ENCODE measurements around the gene UGT2B17. TPM values are rescaled to one million over a fixed set of nuclear protein-coding genes. Genes with fewer than 3 reads are reported as not detected.

The UGT2B17 gene
- total and polyA plus RNA-seq, 8 donors = 0.11 to 1.1 (median 0.42) TPM

GRCh38 chr4:68606240-68606639, 30.1 kb upstream of the UGT2B17 start:
- ATAC-seq (no peak), FAIRE-seq (no peak), DNase-seq (no peak)
- no peaks in the 10 kb centered on the region for H3K4me1 ChIP-seq
- H3K27ac ChIP-seq = no peak overlapping the region
- no peaks in the 10 kb centered on the region for H3K9me3 ChIP-seq
- TF ChIP-seq CTCF (IDR thresholded peaks at IDR 0.05) = no peak
- H3K27me3 ChIP-seq = no peaks in the 10 kb centered on the region
- no peak overlapping the region for H3K4me3 ChIP-seq
- no peaks in the 10 kb centered on the region for H3K36me3 ChIP-seq
- WGBS, 2 donors = 100% methylated on average over 1 of the region's 1 CpG; no CpG with 5 or more reads in 1 of the 2 donors
- intact Hi-C loops (cut with DNase I) = no loop called here

DNA sequence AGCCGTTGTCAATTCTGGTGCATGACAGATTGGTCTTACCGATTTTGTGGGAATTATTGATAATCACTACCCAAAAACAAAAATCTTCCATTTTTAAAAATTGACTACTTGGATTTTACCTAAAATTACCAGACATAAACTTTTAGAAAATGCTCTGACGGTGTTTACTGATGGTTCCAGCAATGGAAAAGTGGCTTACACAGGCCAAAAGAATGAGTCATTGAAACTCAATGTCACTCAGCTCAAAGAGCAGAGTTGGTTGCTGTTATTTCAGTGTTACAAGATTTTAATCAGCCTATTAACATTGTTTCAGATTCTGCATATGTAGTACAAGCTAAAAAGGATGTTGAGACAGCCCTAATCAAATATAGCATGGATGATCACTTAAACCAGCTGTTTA, 23.0 kb upstream of the UGT2B17 start:
- no peaks in the 10 kb centered on the region for H3K9me3 ChIP-seq
- WGBS, 2 donors = 92% methylated on average over 3 of the region's 3 CpGs; no CpG with 5 or more reads in 1 of the 2 donors
- H3K36me3 ChIP-seq = no peaks in the 10 kb centered on the region
- FAIRE-seq (no peak), DNase-seq (no peak), ATAC-seq (no peak)
- H3K27ac ChIP-seq = no peak overlapping the region
- TF ChIP-seq CTCF (IDR thresholded peaks at IDR 0.05) = no peak
- peaks cover 0 to 4% (median 0%) of the 10 kb centered on the region in 3 donors for H3K4me1 ChIP-seq
- intact Hi-C loops (cut with DNase I) = no loop called here
- H3K27me3 ChIP-seq = no peaks in the 10 kb centered on the region
- H3K4me3 ChIP-seq = no peak overlapping the region

DNA sequence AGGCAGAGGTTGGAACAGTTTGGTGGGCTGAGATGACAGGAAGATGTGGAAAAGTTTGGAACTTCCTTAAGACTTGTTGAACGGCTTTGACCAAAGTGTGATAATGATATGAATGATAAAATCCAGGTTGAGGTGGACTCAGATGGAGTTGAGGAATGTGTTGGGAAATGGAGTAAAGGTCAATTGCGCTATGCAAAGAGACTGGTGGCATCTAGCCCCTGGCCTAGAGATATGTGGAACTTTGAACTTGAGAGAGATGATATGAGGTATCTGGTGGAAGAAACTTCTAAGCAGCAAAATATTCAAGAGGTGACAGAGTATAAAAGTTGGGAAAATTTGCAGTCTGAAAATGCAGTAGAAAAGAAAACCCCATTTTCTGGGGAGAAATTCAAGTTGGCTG, 21.4 kb upstream of the UGT2B17 start:
- FAIRE-seq = no peak
- WGBS, 2 donors = 91% methylated on average over 2 of the region's 2 CpGs; no CpG with 5 or more reads in 1 of the 2 donors
- intact Hi-C loops (cut with DNase I) = no loop called here
- H3K36me3 ChIP-seq = no peaks in the 10 kb centered on the region
- no peaks in the 10 kb centered on the region for H3K27me3 ChIP-seq
- H3K4me1 ChIP-seq = peaks cover 0 to 7% (median 0%) of the 10 kb centered on the region in 3 donors
- no peak for DNase-seq
- no peak overlapping the region for H3K4me3 ChIP-seq
- no peak for ATAC-seq
- no peaks in the 10 kb centered on the region for H3K9me3 ChIP-seq
- TF ChIP-seq CTCF (IDR thresholded peaks at IDR 0.05) = no peak
- no peak overlapping the region for H3K27ac ChIP-seq

DNA sequence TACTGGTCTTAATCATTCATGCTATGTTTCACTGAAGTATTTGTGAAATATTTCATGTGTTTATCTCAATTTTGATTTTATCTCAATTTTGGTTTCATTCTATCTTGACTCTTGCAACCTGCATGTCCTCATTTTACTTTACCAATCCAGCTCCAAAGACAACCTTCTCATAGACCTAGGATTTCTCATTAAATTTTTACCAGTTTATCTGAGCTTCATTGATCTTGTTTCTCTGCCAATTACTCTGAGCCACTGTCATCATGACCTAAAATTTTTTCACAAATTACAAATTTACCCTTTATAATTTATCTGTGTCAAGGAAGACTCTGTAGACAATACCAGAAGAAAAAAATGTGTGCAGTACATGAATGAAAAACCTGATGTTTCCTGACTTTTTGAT, 18.6 kb upstream of the UGT2B17 start:
- Histone ChIP-seq H3K4me1 (peaks cover 0 to 7% (median 0%) of the 10 kb centered on the region in 3 donors), H3K4me3 (no peak overlapping the region), H3K36me3 (no peaks in the 10 kb centered on the region), H3K27me3 (no peaks in the 10 kb centered on the region), H3K9me3 (no peaks in the 10 kb centered on the region), H3K27ac (no peak overlapping the region)
- intact Hi-C loops (cut with DNase I) = no loop called here
- FAIRE-seq = no peak
- TF ChIP-seq CTCF (IDR thresholded peaks at IDR 0.05) = no peak
- DNase-seq = no peak
- ATAC-seq = no peak

DNA sequence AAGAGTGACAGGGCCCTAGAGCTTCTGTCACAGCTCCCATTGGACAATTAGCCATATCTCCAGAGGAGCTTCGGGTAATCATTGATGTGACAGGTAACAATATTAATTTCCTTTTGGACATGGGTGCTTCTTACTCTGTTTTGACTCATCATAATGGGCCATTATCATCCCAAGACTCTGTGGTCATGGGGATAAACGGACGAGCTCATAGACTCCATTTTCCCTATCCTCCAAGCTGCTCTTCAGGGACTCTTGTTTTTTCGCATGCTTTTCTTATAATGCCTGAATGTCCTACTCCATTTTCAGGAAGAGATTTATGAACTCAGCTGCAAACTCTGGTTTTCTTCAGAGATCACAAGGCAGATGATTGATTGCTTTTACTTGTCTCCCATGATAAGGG, 17.0 kb upstream of the UGT2B17 start:
- H3K9me3 ChIP-seq = no peaks in the 10 kb centered on the region
- peaks cover 0 to 7% (median 0%) of the 10 kb centered on the region in 3 donors for H3K4me1 ChIP-seq
- no peaks in the 10 kb centered on the region for H3K27me3 ChIP-seq
- intact Hi-C loops (cut with DNase I) = no loop called here
- 92% methylated on average over 4 of the region's 4 CpGs; no CpG with 5 or more reads in 1 of the 2 donors for WGBS, 2 donors
- no peak for ATAC-seq
- FAIRE-seq = no peak
- H3K4me3 ChIP-seq = no peak overlapping the region
- H3K27ac ChIP-seq = no peak overlapping the region
- no peak for DNase-seq
- H3K36me3 ChIP-seq = no peaks in the 10 kb centered on the region
- no peak for TF ChIP-seq CTCF (IDR thresholded peaks at IDR 0.05)
